Panc1 (cell line): ENCODE measurements around the gene ARPC4.

ENCODE experiments used
- CTCF ChIP-seq: fragments of 450-650 bp; IDR thresholded peaks from 2 replicates; pipeline ENCODE4 v1.5.1; 2017; ENCODE audit warnings: mild to moderate bottlenecking
- POLR2AphosphoS5 ChIP-seq: IDR thresholded peaks from 2 replicates; pipeline ENCODE4 v1.6.1; 2012; ENCODE audit warnings: mild to moderate bottlenecking, low read depth, low read length, moderate library complexity
- REST ChIP-seq, 2 experiments: IDR thresholded peaks; 2 replicates each; pipeline ENCODE4 v1.6.1; 2011 to 2012; ENCODE audit warnings: low read depth in 2 of 2, control low read depth in 1 of 2, low read length in 1 of 2, mild to moderate bottlenecking in 1 of 2, moderate library complexity in 1 of 2; ENCODE audit not compliant: insufficient read depth in 1 of 2
- TCF7L2 ChIP-seq: IDR thresholded peaks from 2 replicates; pipeline ENCODE4 v1.6.1; 2011; ENCODE audit warnings: mild to moderate bottlenecking, low read depth, low read length, inconsistent platforms

- no peak for TF ChIP-seq CTCF
- TF ChIP-seq POLR2AphosphoS5 = no peak
- TF ChIP-seq REST (IDR thresholded peaks at IDR 0.05; ENCODE audit: insufficient read depth in 1 of 2, low read depth in 2 of 2, low read length in 1 of 2) = no peak
- no peak for TF ChIP-seq TCF7L2
Measured at GRCh38 chr3:9749296-9749644, 43.6 kb upstream of the ARPC4 start.
